ENCODE results near the gene ERBB2. TPM values are rescaled to one million over a fixed set of nuclear protein-coding genes. Genes with fewer than 3 reads are reported as not detected.

Gene ERBB2
- total and polyA plus RNA-seq, 2 of the 8 experiments (the other 6 are each of a cell fraction or from before 2014, with no cell fraction given) = 183 to 394 TPM

GRCh38 chr17:39653662-39654331, 46.1 kb upstream of the ERBB2 start:
- ChIA-PET CTCF (ENCODE audit: partially characterized antibody) (interaction anchor here (0.5 to 49.2 kb wide), 23 partner anchors 12 to 310 kb away, joined by 3 to 1885 read pairs (median 3); partner anchors contain the start of genes ERBB2, GRB7, MIEN1 and PGAP3), POLR2A (ENCODE audit: partially characterized antibody) (interaction anchor here (0.7 to 5.2 kb wide), 10 partner anchors 10 to 47 kb away, joined by 3 to 22 read pairs (median 4); partner anchors contain the start of genes PNMT, STARD3 and TCAP)
- Histone ChIP-seq H2AFZ (ENCODE audit: low read length) (no peak overlapping the region), H3K14ac (ENCODE audit: insufficient read length) (no peak overlapping the region), H4K20me1 (replicated peaks in 1 of 2; ENCODE audit: control insufficient read depth in 1 of 2, insufficient read depth in 2 of 2, low read length in 2 of 2) (peaks cover 1 to 2% of the 10 kb centered on the region in 2 experiments), H2BK20ac (ENCODE audit: low read length) (no peak overlapping the region), H3K27ac (ENCODE audit: low read depth, low read length) (no peak overlapping the region), H3K18ac (ENCODE audit: extremely low read depth, low read length) (no peak overlapping the region), H3K9ac (replicated peaks in 1 of 4; ENCODE audit: extremely low read depth in 1 of 4, low read depth in 3 of 4, low read length in 3 of 4) (no peak overlapping the region), H3K9me3 (ENCODE audit: insufficient read depth in 2 of 2, low read depth in 1 of 2, low read length in 1 of 2) (no peaks in the 10 kb centered on the region), H2BK120ac (replicated peaks; ENCODE audit: low read depth, low read length) (no peak overlapping the region), H3K4me3 (ENCODE audit: extremely low read depth in 1 of 4, insufficient read depth in 2 of 4, low read depth in 3 of 4, low read length in 4 of 4) (no peak overlapping the region), H2BK15ac (ENCODE audit: low read length) (peak overlapping the region; percentile 99; the same call in 1 of the 2 replicates), H3K4me1 (replicated peaks in 1 of 4; ENCODE audit: control insufficient read depth in 3 of 4, insufficient read depth in 4 of 4, low read length in 3 of 4) (peaks cover 5 to 26% (median 21%) of the 10 kb centered on the region in 4 experiments), H3K79me1 (ENCODE audit: low read depth, low read length) (peaks cover 2% of the 10 kb centered on the region; the same call in 1 of the 2 replicates), H4K91ac (replicated peaks; ENCODE audit: insufficient read length, low read length) (peak overlapping the region; percentile 13), H3K79me2 (ENCODE audit: control insufficient read depth in 1 of 2, insufficient read depth in 2 of 2, low read length in 2 of 2) (peaks cover 0 to 2% of the 10 kb centered on the region in 2 experiments; a peak in 1 of 4 replicates), H3K4ac (replicated peaks; ENCODE audit: insufficient read length, low read depth, low read length) (no peak overlapping the region), H3K23me2 (ENCODE audit: low read depth, low read length) (no peaks in the 10 kb centered on the region; the same call in 1 of the 2 replicates), H2AK5ac (ENCODE audit: low read depth, low read length) (peak overlapping the region; percentile 26; the same call in 1 of the 2 replicates), H4K5ac (ENCODE audit: insufficient read length, low read depth, low read length) (no peak overlapping the region), H2BK5ac (ENCODE audit: low read depth, low read length) (peak overlapping the region; percentile 68; the same call in 1 of the 2 replicates), H3K56ac (replicated peaks; ENCODE audit: insufficient read length, low read depth, low read length) (no peak overlapping the region), H2BK12ac (ENCODE audit: low read depth, low read length) (no peak overlapping the region), H4K8ac (ENCODE audit: extremely low read depth, insufficient read depth, low read length) (no peak overlapping the region; the same call in 1 of the 2 replicates), H3K23ac (ENCODE audit: insufficient read length) (no peak overlapping the region), H3K27me3 (replicated peaks in 1 of 4; ENCODE audit: control insufficient read depth in 3 of 4, extremely low read depth in 1 of 4, insufficient read depth in 3 of 4, low read length in 3 of 4) (no peaks in the 10 kb centered on the region), H3K4me2 (ENCODE audit: insufficient read depth in 1 of 2, low read depth in 2 of 2, low read length in 2 of 2) (no peak overlapping the region), H3K36me3 (ENCODE audit: control insufficient read depth in 2 of 4, insufficient read depth in 4 of 4, low read length in 3 of 4) (0 out of 8 replicates have a peak, but pooled peaks cover 0 to 2% (median 0%) of the 10 kb centered on the region in 4 experiments)
- FAIRE-seq (peak; percentile 85), DNase-seq (ENCODE audit: low read depth in 1 of 2, low spot score in 2 of 2) (peak in 1 of 2 experiments; percentile 97)
- WGBS, 2 experiments (ENCODE audit: extremely low coverage in 1 of 2, insufficient coverage in 1 of 2, insufficient read length in 1 of 2, insufficient replicate concordance in 2 of 2, low coverage in 1 of 2, low lambda C conversion rate in 2 of 2, missing lambda C conversion rate in 1 of 2) = 74% methylated on average over 14 of the region's 14 CpGs; no CpG with 5 or more reads in 1 of the 2 experiments
- TF ChIP-seq CTCF (IDR thresholded peaks at IDR 0.05; ENCODE audit: control extremely low read depth in 1 of 3, insufficient read depth in 1 of 3, low read depth in 1 of 3, low read length in 3 of 3) (peak; percentile 88 to 95 (median 94)), RAD21 (IDR thresholded peaks at IDR 0.05 in 1 of 2, conservative IDR thresholded peaks at IDR 0.05 in 1 of 2; ENCODE audit: low read depth in 2 of 2, low read length in 2 of 2) (peak; percentile 56 to 74), ZNF274 (IDR thresholded peaks at IDR 0.05; ENCODE audit: borderline replicate concordance, extremely low read depth, low read length) (no peak), SIN3A (conservative IDR thresholded peaks at IDR 0.05 in 1 of 2, IDR thresholded peaks at IDR 0.05 in 1 of 2; ENCODE audit: low read depth in 1 of 2, low read length in 2 of 2) (peak in 1 of 2 experiments; percentile 71; a peak in 2 of 4 replicates), KDM1A (IDR thresholded peaks at IDR 0.05; ENCODE audit: borderline replicate concordance, low read length) (0 out of 2 replicates have a peak, but pooled peaks have one; percentile 50), MAX (IDR thresholded peaks at IDR 0.05) (0 out of 2 replicates have a peak, but pooled peaks have one; percentile 17), CEBPB (IDR thresholded peaks at IDR 0.05; ENCODE audit: low read depth, low read length) (no peak)
